ENCODE measurements around the gene PTH1R. TPM values are rescaled to one million over a fixed set of nuclear protein-coding genes. Genes with fewer than 3 reads are reported as not detected.

PTH1R gene
- polyA plus RNA-seq, 3 donors = not detected

DNA sequence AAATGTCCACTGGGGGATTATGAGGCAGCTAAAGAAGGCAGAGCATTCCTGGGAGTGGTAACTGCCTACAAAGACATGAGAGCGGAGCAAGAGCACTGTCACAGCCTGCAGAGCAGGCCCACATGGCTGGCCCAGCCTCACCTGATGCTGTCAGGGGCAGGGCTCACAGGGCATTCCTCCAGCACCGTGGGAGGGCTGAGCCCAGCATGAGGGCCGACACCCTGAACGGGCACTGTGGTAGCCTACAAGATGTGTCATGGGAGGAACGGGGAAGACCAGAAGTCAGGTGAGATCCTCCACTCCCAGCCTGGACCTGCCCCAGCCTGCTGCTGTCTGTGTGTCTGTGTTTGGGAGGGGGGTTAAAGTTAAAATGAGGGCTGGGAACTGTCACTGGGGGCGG lies 68.9 kb downstream of the PTH1R start:
- no peak for DNase-seq
- WGBS (ENCODE audit: insufficient coverage) = 97% methylated on average over 5 of the region's 6 CpGs
- H3K27ac ChIP-seq (ENCODE audit: low read depth in 1 of 2, low read length in 2 of 2) = peak overlapping the region in 1 of 2 donors; percentile 87
- H3K27me3 Mint-ChIP-seq (ENCODE audit: low read depth in 3 of 3) = no peaks in the 10 kb centered on the region
- no peaks in the 10 kb centered on the region for H3K9me3 ChIP-seq (replicated peaks in 1 of 2; ENCODE audit: control insufficient read depth in 1 of 2, insufficient read depth in 1 of 2, low read length in 2 of 2)
- H2AFZ ChIP-seq (ENCODE audit: insufficient read depth, low read depth, low read length, poor library complexity, severe bottlenecking) = no peak overlapping the region
- peaks cover 99% of the 10 kb centered on the region for H4K20me1 ChIP-seq (ENCODE audit: insufficient read depth, low read length)
- H3K27me3 ChIP-seq (ENCODE audit: control insufficient read depth in 2 of 2, insufficient read depth in 2 of 2, low read length in 2 of 2) = no peaks in the 10 kb centered on the region
- no peak overlapping the region for H3K9ac ChIP-seq (ENCODE audit: insufficient read depth, low read length, poor library complexity, severe bottlenecking)
- no peak overlapping the region for H3K4me3 ChIP-seq (replicated peaks in 1 of 3; ENCODE audit: low read depth in 2 of 3, low read length in 3 of 3)
- H3K4me1 Mint-ChIP-seq = peaks cover 77% of the 10 kb centered on the region
- TF ChIP-seq, protein P1, sequence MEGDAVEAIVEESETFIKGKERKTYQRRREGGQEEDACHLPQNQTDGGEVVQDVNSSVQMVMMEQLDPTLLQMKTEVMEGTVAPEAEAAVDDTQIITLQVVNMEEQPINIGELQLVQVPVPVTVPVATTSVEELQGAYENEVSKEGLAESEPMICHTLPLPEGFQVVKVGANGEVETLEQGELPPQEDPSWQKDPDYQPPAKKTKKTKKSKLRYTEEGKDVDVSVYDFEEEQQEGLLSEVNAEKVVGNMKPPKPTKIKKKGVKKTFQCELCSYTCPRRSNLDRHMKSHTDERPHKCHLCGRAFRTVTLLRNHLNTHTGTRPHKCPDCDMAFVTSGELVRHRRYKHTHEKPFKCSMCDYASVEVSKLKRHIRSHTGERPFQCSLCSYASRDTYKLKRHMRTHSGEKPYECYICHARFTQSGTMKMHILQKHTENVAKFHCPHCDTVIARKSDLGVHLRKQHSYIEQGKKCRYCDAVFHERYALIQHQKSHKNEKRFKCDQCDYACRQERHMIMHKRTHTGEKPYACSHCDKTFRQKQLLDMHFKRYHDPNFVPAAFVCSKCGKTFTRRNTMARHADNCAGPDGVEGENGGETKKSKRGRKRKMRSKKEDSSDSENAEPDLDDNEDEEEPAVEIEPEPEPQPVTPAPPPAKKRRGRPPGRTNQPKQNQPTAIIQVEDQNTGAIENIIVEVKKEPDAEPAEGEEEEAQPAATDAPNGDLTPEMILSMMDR (IDR thresholded peaks at IDR 0.05) = no peak
- H3K4me2 ChIP-seq (replicated peaks; ENCODE audit: extremely low read depth, low read length, poor library complexity, severe bottlenecking) = no peak overlapping the region
- intact Hi-C loops (cut with micrococcal nuclease) = no loop called here
- peaks cover 54 to 57% of the 10 kb centered on the region in 2 donors for H3K36me3 Mint-ChIP-seq
- H3K36me3 ChIP-seq (replicated peaks in 1 of 2; ENCODE audit: control insufficient read depth in 1 of 2, insufficient read depth in 2 of 2, low read length in 2 of 2) = peaks cover 16 to 55% of the 10 kb centered on the region in 2 donors
- H3K4me1 ChIP-seq (ENCODE audit: control insufficient read depth in 1 of 2, insufficient read depth in 2 of 2, low read length in 2 of 2) = peaks cover 52% of the 10 kb centered on the region in 2 donors
- no peak overlapping the region for H3K4me3 Mint-ChIP-seq
- peaks cover 0 to 2% (median 0%) of the 10 kb centered on the region in 7 donors for H3K9me3 Mint-ChIP-seq
- peak overlapping the region; percentile 46 to 99 (median 95) for H3K27ac Mint-ChIP-seq
- H3K79me2 ChIP-seq (ENCODE audit: insufficient read depth, low read length) = peaks cover 97% of the 10 kb centered on the region

DNA sequence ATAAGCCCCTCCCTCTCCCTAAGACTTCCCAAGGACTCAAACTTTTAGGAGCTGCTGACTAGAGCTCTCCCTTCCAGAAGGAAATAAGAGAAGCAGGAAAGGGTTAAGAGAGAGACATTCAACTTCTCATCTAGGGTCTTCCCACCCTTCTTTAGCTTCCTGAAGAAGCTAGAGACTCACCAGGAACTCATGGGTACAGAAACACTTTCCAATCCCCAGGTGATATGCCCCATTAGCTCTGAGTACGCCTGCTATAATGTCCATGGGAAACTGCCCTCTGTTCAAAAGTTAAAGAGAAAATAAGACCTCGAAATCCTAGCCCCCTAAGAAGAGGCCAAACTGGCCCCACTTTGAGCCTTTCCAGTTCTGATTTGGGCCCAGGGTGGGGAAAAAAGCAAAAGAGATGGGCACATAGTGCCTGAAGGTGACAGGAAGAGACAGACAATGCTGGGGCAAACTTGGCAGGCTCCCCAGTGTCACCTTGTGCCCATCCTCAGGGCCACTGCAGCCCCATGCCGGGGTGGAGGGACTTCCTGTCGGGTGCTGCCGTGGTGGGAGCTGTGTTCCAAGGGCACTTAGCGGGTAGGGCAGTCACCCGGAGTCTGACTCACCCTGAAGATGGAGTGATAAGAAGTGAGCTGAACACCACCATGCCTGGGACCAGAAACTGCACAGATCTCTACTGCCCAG lies 69.5 kb downstream of the PTH1R start:
- peaks cover 0 to 2% (median 0%) of the 10 kb centered on the region in 7 donors for H3K9me3 Mint-ChIP-seq
- Histone ChIP-seq H3K9ac (ENCODE audit: insufficient read depth, low read length, poor library complexity, severe bottlenecking) (peak overlapping the region; percentile 28), H2AFZ (ENCODE audit: insufficient read depth, low read depth, low read length, poor library complexity, severe bottlenecking) (no peak overlapping the region)

More for the DNA sequence above, 69.5 kb downstream of the PTH1R start:
- H3K4me3 Mint-ChIP-seq = peak overlapping the region; percentile 16 to 62
- H3K36me3 Mint-ChIP-seq = peaks cover 58 to 59% of the 10 kb centered on the region in 2 donors
- Histone ChIP-seq H4K20me1 (ENCODE audit: insufficient read depth, low read length) (peaks cover 96% of the 10 kb centered on the region), H3K27ac (ENCODE audit: low read depth in 1 of 2, low read length in 2 of 2) (peak overlapping the region; percentile 75 to 87), H3K79me2 (ENCODE audit: insufficient read depth, low read length) (peaks cover 95% of the 10 kb centered on the region), H3K27me3 (ENCODE audit: control insufficient read depth in 2 of 2, insufficient read depth in 2 of 2, low read length in 2 of 2) (no peaks in the 10 kb centered on the region), H3K36me3 (replicated peaks in 1 of 2; ENCODE audit: control insufficient read depth in 1 of 2, insufficient read depth in 2 of 2, low read length in 2 of 2) (peaks cover 14 to 49% of the 10 kb centered on the region in 2 donors), H3K4me2 (replicated peaks; ENCODE audit: extremely low read depth, low read length, poor library complexity, severe bottlenecking) (peak overlapping the region; percentile 57), H3K4me1 (ENCODE audit: control insufficient read depth in 1 of 2, insufficient read depth in 2 of 2, low read length in 2 of 2) (peaks cover 55 to 56% of the 10 kb centered on the region in 2 donors), H3K4me3 (replicated peaks in 1 of 3; ENCODE audit: low read depth in 2 of 3, low read length in 3 of 3) (peak overlapping the region in 1 of 3 experiments; percentile 61), H3K9me3 (replicated peaks in 1 of 2; ENCODE audit: control insufficient read depth in 1 of 2, insufficient read depth in 1 of 2, low read length in 2 of 2) (no peaks in the 10 kb centered on the region)
- peaks cover 79% of the 10 kb centered on the region for H3K4me1 Mint-ChIP-seq
- intact Hi-C loops (cut with micrococcal nuclease) = no loop called here
- TF ChIP-seq, protein P1 (IDR thresholded peaks at IDR 0.05) = no peak
- no peaks in the 10 kb centered on the region for H3K27me3 Mint-ChIP-seq (ENCODE audit: low read depth in 3 of 3)
- peak overlapping the region; percentile 94 to 99 (median 97) for H3K27ac Mint-ChIP-seq
- peak in 2 of 3 donors; percentile 57 to 69 for DNase-seq
- WGBS (ENCODE audit: insufficient coverage) = 3% methylated on average over 4 of the region's 7 CpGs
